CD4-positive, CD25-positive, alpha-beta regulatory T cell (primary cell): Measurements from ENCODE around the gene F11R. TPM values are rescaled to one million over a fixed set of nuclear protein-coding genes. Genes with fewer than 3 reads are reported as not detected.

Experiments used
- ATAC-seq, 2 donors: fragments of 150-1000 bp; cut with Tn5 transposase; one replicate each; pipeline ENCODE4 v1.10.0; 2021; ENCODE audit warnings: low read depth in 2 of 2, moderate number of reproducible peaks in 2 of 2, moderate library complexity in 1 of 2
- DNase-seq, 3 donors: peaks; one replicate each; pipeline versions ENCODE4 v3.0.0 to v3.0.0-alpha.2; 2012 to 2022; ENCODE audit warnings: mixed read lengths in 1 of 3
- H3K27ac ChIP-seq: one replicate; pipeline ENCODE4 v1.7.0; 2013; ENCODE audit warnings: mild to moderate bottlenecking, low read length; ENCODE audit not compliant: insufficient read depth, poor library complexity, severe bottlenecking
- H3K27me3 ChIP-seq: one replicate; pipeline ENCODE4 v1.7.0; 2013; ENCODE audit warnings: low read length; ENCODE audit not compliant: control insufficient read depth, insufficient read depth
- H3K36me3 ChIP-seq: one replicate; pipeline ENCODE4 v1.7.0; 2013; ENCODE audit warnings: mild to moderate bottlenecking, low read length, moderate library complexity; ENCODE audit not compliant: control insufficient read depth, insufficient read depth
- H3K4me1 ChIP-seq: 2 replicates; pipeline ENCODE4 v1.7.0; 2013; ENCODE audit warnings: mild to moderate bottlenecking, low read length; ENCODE audit not compliant: insufficient read depth, control insufficient read depth, poor library complexity, severe bottlenecking
- H3K4me3 ChIP-seq: one replicate; pipeline ENCODE4 v1.7.0; 2013; ENCODE audit warnings: low read depth, mild to moderate bottlenecking, low read length, moderate library complexity
- H3K9me3 ChIP-seq, 2 experiments: 1 replicate in 1 of 2; 2 replicates in 1 of 2; pipeline ENCODE4 v1.7.0; 2013; ENCODE audit warnings: low read length in 2 of 2, mild to moderate bottlenecking in 1 of 2, moderate library complexity in 1 of 2; ENCODE audit not compliant: control insufficient read depth in 2 of 2
- H3K27ac Mint-ChIP-seq, 3 donors: one replicate each; pipeline ENCODE4 v1.8.0; 2020 to 2022; ENCODE audit warnings: mild to moderate bottlenecking in 3 of 3, mixed read lengths in 3 of 3, moderate library complexity in 2 of 3
- H3K27me3 Mint-ChIP-seq: one replicate; pipeline ENCODE4 v1.8.0; 2022; ENCODE audit warnings: mild to moderate bottlenecking, mixed read lengths
- H3K36me3 Mint-ChIP-seq: one replicate; pipeline ENCODE4 v1.8.0; 2020; ENCODE audit warnings: mixed read lengths
- H3K4me1 Mint-ChIP-seq, 4 donors: one replicate each; pipeline ENCODE4 v1.8.0; 2020 to 2022; ENCODE audit warnings: mixed read lengths in 4 of 4, mild to moderate bottlenecking in 1 of 4
- H3K4me3 Mint-ChIP-seq, 4 donors: one replicate each; pipeline ENCODE4 v1.8.0; 2020 to 2022; ENCODE audit warnings: mild to moderate bottlenecking in 4 of 4, mixed read lengths in 4 of 4, moderate library complexity in 3 of 4
- H3K9me3 Mint-ChIP-seq, 7 donors: one replicate each; pipeline ENCODE4 v1.8.0; 2020 to 2022; ENCODE audit warnings: mixed read lengths in 7 of 7, mild to moderate bottlenecking in 3 of 7, moderate library complexity in 2 of 7
- polyA plus RNA-seq, 4 donors: library from polyadenylated mRNA; unstranded; fragments of 300-500 nt; fragmentation: Illumina TruSeq; gene quantifications; one replicate each; pipeline ENCODE4 v1.2.3, GENCODE V29; 2021
- total RNA-seq: library from RNA; stranded (reverse); gene quantifications from one replicate; pipeline ENCODE4 v1.2.3, GENCODE V29; 2022

F11R gene
- total and polyA plus RNA-seq, 5 donors from 2014 or later, result 6.3 to 18.4 (median 9.2) TPM

- Histone ChIP-seq H3K9me3 (no peaks in the 10 kb centered on the region), H3K4me1 (peaks cover 65% of the 10 kb centered on the region), H3K4me3 (no peak overlapping the region), H3K36me3 (peaks cover 62% of the 10 kb centered on the region), H3K27me3 (no peaks in the 10 kb centered on the region), H3K27ac (no peak overlapping the region)
- peaks cover 36% of the 10 kb centered on the region for H3K36me3 Mint-ChIP-seq
- no peak for DNase-seq
- H3K4me1 Mint-ChIP-seq, result peaks cover 27 to 82% (median 48%) of the 10 kb centered on the region in 4 donors
- peak overlapping the region in 2 of 4 donors; percentile 47 to 86 for H3K4me3 Mint-ChIP-seq
- peak overlapping the region; percentile 80 to 99 (median 82) for H3K27ac Mint-ChIP-seq
- H3K27me3 Mint-ChIP-seq, result no peaks in the 10 kb centered on the region
- ATAC-seq, result no peak
- H3K9me3 Mint-ChIP-seq, result no peaks in the 10 kb centered on the region
These were observed 40.5 kb upstream of the F11R start for GRCh38 chr1:161061419-161061818.

GRCh38 chr1:161059293-161059692, 38.3 kb upstream of the F11R start:
- Histone ChIP-seq H3K27ac (peak overlapping the region; percentile 51), H3K36me3 (peaks cover 70% of the 10 kb centered on the region), H3K27me3 (no peaks in the 10 kb centered on the region), H3K9me3 (no peaks in the 10 kb centered on the region), H3K4me3 (no peak overlapping the region), H3K4me1 (peaks cover 48% of the 10 kb centered on the region)
- no peaks in the 10 kb centered on the region for H3K9me3 Mint-ChIP-seq
- peak overlapping the region in 2 of 4 donors; percentile 35 to 84 for H3K4me3 Mint-ChIP-seq
- no peaks in the 10 kb centered on the region for H3K27me3 Mint-ChIP-seq
- H3K4me1 Mint-ChIP-seq, result peaks cover 23 to 70% (median 46%) of the 10 kb centered on the region in 4 donors
- DNase-seq (no peak), ATAC-seq (no peak)
- H3K36me3 Mint-ChIP-seq, result peaks cover 38% of the 10 kb centered on the region
- peak overlapping the region; percentile 71 to 82 (median 80) for H3K27ac Mint-ChIP-seq

- peaks cover 5 to 36% (median 23%) of the 10 kb centered on the region in 4 donors for H3K4me1 Mint-ChIP-seq
These were observed 33.9 kb upstream of the F11R start for GRCh38 chr1:161054805-161055204.

GRCh38 chr1:161054232-161054631, 33.3 kb upstream of the F11R start:
- H3K4me3 Mint-ChIP-seq, result no peak overlapping the region
- Histone ChIP-seq H3K4me1 (peaks cover 4% of the 10 kb centered on the region), H3K36me3 (peaks cover 85% of the 10 kb centered on the region), H3K9me3 (no peaks in the 10 kb centered on the region), H3K27ac (no peak overlapping the region), H3K4me3 (no peak overlapping the region), H3K27me3 (no peaks in the 10 kb centered on the region)
- no peaks in the 10 kb centered on the region for H3K27me3 Mint-ChIP-seq
- H3K9me3 Mint-ChIP-seq, result no peaks in the 10 kb centered on the region
- no peak for ATAC-seq
- peak overlapping the region in 2 of 3 donors; percentile 66 to 81 for H3K27ac Mint-ChIP-seq
- H3K4me1 Mint-ChIP-seq, result peaks cover 5 to 30% (median 19%) of the 10 kb centered on the region in 4 donors
- H3K36me3 Mint-ChIP-seq, result peaks cover 34% of the 10 kb centered on the region
- DNase-seq, result no peak

More at GRCh38 chr1:161054805-161055204, 33.9 kb upstream of the F11R start:
- no peak for DNase-seq
- Mint-ChIP-seq H3K9me3 (no peaks in the 10 kb centered on the region), H3K27ac (no peak overlapping the region), H3K27me3 (no peaks in the 10 kb centered on the region), H3K36me3 (peaks cover 37% of the 10 kb centered on the region), H3K4me3 (no peak overlapping the region)
- ATAC-seq, result no peak
- H3K4me3 ChIP-seq, result no peak overlapping the region
- H3K27me3 ChIP-seq, result no peaks in the 10 kb centered on the region
- H3K4me1 ChIP-seq, result peaks cover 10% of the 10 kb centered on the region
- H3K9me3 ChIP-seq, result no peaks in the 10 kb centered on the region
- H3K27ac ChIP-seq, result no peak overlapping the region
- peaks cover 85% of the 10 kb centered on the region for H3K36me3 ChIP-seq

GRCh38 chr1:161052899-161053298, 31.9 kb upstream of the F11R start:
- Mint-ChIP-seq H3K9me3 (no peaks in the 10 kb centered on the region), H3K27me3 (no peaks in the 10 kb centered on the region), H3K27ac (peak overlapping the region in 2 of 3 donors; percentile 26 to 68), H3K36me3 (peaks cover 41% of the 10 kb centered on the region), H3K4me3 (no peak overlapping the region), H3K4me1 (peaks cover 5 to 37% (median 24%) of the 10 kb centered on the region in 4 donors)
- Histone ChIP-seq H3K27me3 (no peaks in the 10 kb centered on the region), H3K4me3 (no peak overlapping the region), H3K27ac (no peak overlapping the region), H3K9me3 (no peaks in the 10 kb centered on the region), H3K36me3 (peaks cover 93% of the 10 kb centered on the region), H3K4me1 (peaks cover 4% of the 10 kb centered on the region)
- DNase-seq, result no peak
- no peak for ATAC-seq

GRCh38 chr1:161051219-161051618, 30.3 kb upstream of the F11R start:
- H3K4me1 ChIP-seq, result peaks cover 8% of the 10 kb centered on the region
- H3K4me3 ChIP-seq, result no peak overlapping the region
- H3K27ac Mint-ChIP-seq, result peak overlapping the region in 1 of 3 donors; percentile 2
- H3K4me3 Mint-ChIP-seq, result no peak overlapping the region
- H3K9me3 Mint-ChIP-seq, result peaks cover 0 to 2% (median 0%) of the 10 kb centered on the region in 7 donors
- ATAC-seq, result no peak
- H3K36me3 Mint-ChIP-seq, result peaks cover 35% of the 10 kb centered on the region
- peaks cover 80% of the 10 kb centered on the region for H3K36me3 ChIP-seq
- H3K27me3 ChIP-seq, result no peaks in the 10 kb centered on the region
- no peaks in the 10 kb centered on the region for H3K27me3 Mint-ChIP-seq
- H3K4me1 Mint-ChIP-seq, result peaks cover 0 to 33% (median 21%) of the 10 kb centered on the region in 4 donors
- DNase-seq, result no peak
- no peaks in the 10 kb centered on the region for H3K9me3 ChIP-seq
- no peak overlapping the region for H3K27ac ChIP-seq

GRCh38 chr1:161048949-161049722, 28.2 kb upstream of the F11R start:
- Mint-ChIP-seq H3K4me3 (peak overlapping the region in 2 of 4 donors; percentile 53 to 88), H3K4me1 (peaks cover 11 to 46% (median 29%) of the 10 kb centered on the region in 4 donors), H3K27ac (peak overlapping the region in 2 of 3 donors; percentile 82 to 83), H3K36me3 (peaks cover 39% of the 10 kb centered on the region), H3K27me3 (no peaks in the 10 kb centered on the region), H3K9me3 (peaks cover 0 to 2% (median 0%) of the 10 kb centered on the region in 7 donors)
- Histone ChIP-seq H3K27me3 (no peaks in the 10 kb centered on the region), H3K36me3 (peaks cover 62% of the 10 kb centered on the region), H3K27ac (peak overlapping the region; percentile 6), H3K4me3 (no peak overlapping the region), H3K9me3 (no peaks in the 10 kb centered on the region), H3K4me1 (peaks cover 17% of the 10 kb centered on the region)
- ATAC-seq (no peak), DNase-seq (no peak)
